NB4 (cell line): Measurements from ENCODE around the gene FHL5.
"Not testable (repeated sequence)": the region's sequence is repeated elsewhere in the genome, so short reads cannot be mapped to it uniquely, and the experiment has no call there.

ENCODE experiments used
- DNase-seq: peaks from one replicate; pipeline ENCODE4 v3.0.0; 2010; ENCODE audit warnings: low read depth
- H3K4me3 ChIP-seq: one replicate; pipeline ENCODE4 v1.5.1; 2011; ENCODE audit warnings: mild to moderate bottlenecking, low read depth, low read length, moderate library complexity
- CTCF ChIP-seq: IDR thresholded peaks from one replicate; pipeline ENCODE4 v1.5.1; 2012; ENCODE audit warnings: low read depth, low read length
- MAX ChIP-seq: IDR thresholded peaks from 2 replicates; pipeline ENCODE4 v1.6.1; 2011; ENCODE audit warnings: low read depth, low read length
- MYC ChIP-seq: IDR thresholded peaks from 2 replicates; pipeline ENCODE4 v1.6.1; 2011; ENCODE audit warnings: low read depth, low read length
- POLR2A ChIP-seq: IDR thresholded peaks from 2 replicates; pipeline ENCODE4 v1.6.1; 2011; ENCODE audit warnings: mild to moderate bottlenecking; ENCODE audit not compliant: insufficient read length; ENCODE audit errors: extremely low read depth

Gene FHL5

GRCh38 chr6:96528193-96528592, 34.7 kb upstream of the FHL5 start:
- no peak for DNase-seq
- H3K4me3 ChIP-seq = no peak overlapping the region
- TF ChIP-seq POLR2A (no peak), MAX (no peak), MYC (no peak), CTCF (no peak)

- TF ChIP-seq MAX = no peak
- no peak for TF ChIP-seq POLR2A
- no peak for TF ChIP-seq CTCF
- no peak for TF ChIP-seq MYC
- no peak overlapping the region for H3K4me3 ChIP-seq
- peak; percentile 73 for DNase-seq
These were observed 30.5 kb upstream of the FHL5 start for GRCh38 chr6:96532399-96532798.

- TF ChIP-seq POLR2A = no peak
- H3K4me3 ChIP-seq = no peak overlapping the region
These were observed 25.2 kb upstream of the FHL5 start for GRCh38 chr6:96537726-96538125.

GRCh38 chr6:96542702-96543101, 20.2 kb upstream of the FHL5 start:
- no peak for DNase-seq
- TF ChIP-seq POLR2A (no peak), MYC (no peak), MAX (no peak), CTCF (no peak)
- no peak overlapping the region for H3K4me3 ChIP-seq

More at GRCh38 chr6:96537726-96538125, 25.2 kb upstream of the FHL5 start:
- no peak for DNase-seq

- DNase-seq = no peak
- no peak for TF ChIP-seq POLR2A
- TF ChIP-seq CTCF = no peak
- TF ChIP-seq MAX = no peak
- no peak for TF ChIP-seq MYC
- no peak overlapping the region for H3K4me3 ChIP-seq
These were observed 17.0 kb upstream of the FHL5 start for GRCh38 chr6:96545882-96546281.

- H3K4me3 ChIP-seq = no peak overlapping the region
- DNase-seq = no peak
- no peak for TF ChIP-seq MYC
- TF ChIP-seq CTCF = no peak
- TF ChIP-seq MAX = no peak
These were observed 15.3 kb upstream of the FHL5 start for GRCh38 chr6:96547654-96548053.

GRCh38 chr6:96554558-96554957, 8.4 kb upstream of the FHL5 start:
- DNase-seq = no peak
- no peak overlapping the region for H3K4me3 ChIP-seq
- TF ChIP-seq CTCF = no peak
- no peak for TF ChIP-seq MAX
- TF ChIP-seq POLR2A = no peak
- TF ChIP-seq MYC = no peak

- H3K4me3 ChIP-seq, DNase-seq: not testable (repeated sequence)
These were observed 3.2 kb upstream of the FHL5 start for GRCh38 chr6:96559740-96560139.
